Stimulated activated effector memory CD8-positive, alpha-beta T cell treated with anti-CD3 and anti-CD28 coated beads, Interleukin-12 subunit alpha, Interleukin-12 subunit beta, amount 100 ng/mL, for 72 hours (primary cell): Measurements from ENCODE around the gene BAHCC1.
A peak's percentile ranks its signal among the peaks of the same experiment; 100 is the strongest.

Experiments
- ATAC-seq: fragments of 150-1000 bp; cut with Tn5 transposase; 2 replicates; pipeline ENCODE4 v1.10.0; 2021
- DNase-seq, 2 donors: peaks; one replicate each; pipeline ENCODE4 v3.0.0; 2021 to 2022; ENCODE audit warnings: low spot score in 2 of 2
- H3K27ac Mint-ChIP-seq: one replicate; pipeline ENCODE4 v1.8.0; 2022; ENCODE audit warnings: mild to moderate bottlenecking, mixed read lengths
- H3K36me3 Mint-ChIP-seq: one replicate; pipeline ENCODE4 v1.8.0; 2022; ENCODE audit warnings: mild to moderate bottlenecking, mixed read lengths
- H3K4me1 Mint-ChIP-seq: one replicate; pipeline ENCODE4 v1.8.0; 2022; ENCODE audit warnings: mixed read lengths
- H3K4me3 Mint-ChIP-seq: one replicate; pipeline ENCODE4 v1.8.0; 2022; ENCODE audit warnings: mild to moderate bottlenecking, mixed read lengths
- H3K9me3 Mint-ChIP-seq: one replicate; pipeline ENCODE4 v1.8.0; 2022; ENCODE audit warnings: mixed read lengths

Gene BAHCC1

DNA sequence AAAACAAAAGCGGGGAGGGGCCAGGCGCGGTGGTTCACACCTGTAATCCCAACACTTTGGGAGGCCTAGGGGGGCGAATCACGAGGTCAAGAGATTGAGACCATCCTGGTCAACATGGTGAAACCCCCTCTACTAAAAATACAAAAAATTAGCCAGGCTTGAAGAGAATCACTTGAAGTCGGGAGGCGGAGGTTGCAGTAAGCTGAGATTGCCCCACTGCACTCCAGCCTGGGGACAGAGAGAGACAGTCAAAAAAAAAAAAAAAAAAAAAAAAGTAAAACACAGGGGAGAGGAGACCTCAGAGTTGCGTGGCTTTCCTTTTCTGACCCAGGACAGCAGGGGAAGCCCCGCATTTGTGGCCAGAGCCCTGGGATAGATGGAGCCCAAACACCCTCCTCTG lies 97.4 kb downstream of the BAHCC1 start:
- H3K4me1 Mint-ChIP-seq = peaks cover 13% of the 10 kb centered on the region
- H3K4me3 Mint-ChIP-seq = no peak overlapping the region
- peaks cover 6% of the 10 kb centered on the region for H3K36me3 Mint-ChIP-seq

DNA sequence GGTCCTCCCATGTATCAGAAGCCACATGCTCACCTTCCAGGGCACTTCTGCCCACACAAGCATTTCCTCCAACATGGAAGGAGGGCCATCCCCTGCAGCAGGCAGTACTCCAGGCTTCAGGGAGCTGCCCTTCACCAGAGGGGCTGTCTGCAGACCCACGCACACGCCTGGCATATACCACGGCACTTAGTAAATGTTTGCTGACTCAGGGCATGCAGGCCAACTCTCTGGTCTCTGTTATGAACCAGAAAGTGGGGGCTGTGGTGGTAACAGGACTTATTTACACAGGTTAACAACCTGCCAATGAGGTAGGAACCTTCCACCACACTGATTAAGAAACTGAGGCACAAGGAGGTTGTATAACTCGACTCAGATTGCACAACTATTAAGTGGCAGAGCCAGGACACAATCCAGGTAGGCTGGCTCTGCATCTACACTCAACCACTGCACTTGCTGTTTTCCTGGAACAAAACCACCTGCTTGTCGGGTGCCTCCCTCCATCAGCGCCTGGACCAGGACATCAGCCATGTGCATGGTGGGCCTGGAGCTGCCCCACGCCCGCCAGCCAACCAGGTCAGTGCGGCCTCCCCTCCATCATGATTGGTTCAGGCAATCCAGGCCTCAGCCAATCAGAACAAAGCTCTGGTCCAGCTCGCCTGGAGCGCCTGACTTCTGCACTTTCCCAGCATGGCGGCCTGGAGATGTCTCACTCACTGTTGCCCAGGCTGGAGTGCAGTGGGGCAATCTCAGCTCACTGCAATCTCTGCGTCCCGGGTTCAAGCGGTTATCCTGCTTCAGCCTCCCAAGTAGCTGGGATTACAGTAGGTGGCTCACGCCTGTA lies 98.2 kb downstream of the BAHCC1 start:
- Mint-ChIP-seq H3K9me3 (no peaks in the 10 kb centered on the region), H3K36me3 (peaks cover 6% of the 10 kb centered on the region), H3K4me3 (no peak overlapping the region), H3K4me1 (peaks cover 13% of the 10 kb centered on the region), H3K27ac (no peak overlapping the region)
- no peak for ATAC-seq
- DNase-seq = no peak

More for the DNA sequence above, 97.4 kb downstream of the BAHCC1 start:
- DNase-seq (no peak), ATAC-seq (no peak)
- Mint-ChIP-seq H3K27ac (no peak overlapping the region), H3K9me3 (no peaks in the 10 kb centered on the region)

DNA sequence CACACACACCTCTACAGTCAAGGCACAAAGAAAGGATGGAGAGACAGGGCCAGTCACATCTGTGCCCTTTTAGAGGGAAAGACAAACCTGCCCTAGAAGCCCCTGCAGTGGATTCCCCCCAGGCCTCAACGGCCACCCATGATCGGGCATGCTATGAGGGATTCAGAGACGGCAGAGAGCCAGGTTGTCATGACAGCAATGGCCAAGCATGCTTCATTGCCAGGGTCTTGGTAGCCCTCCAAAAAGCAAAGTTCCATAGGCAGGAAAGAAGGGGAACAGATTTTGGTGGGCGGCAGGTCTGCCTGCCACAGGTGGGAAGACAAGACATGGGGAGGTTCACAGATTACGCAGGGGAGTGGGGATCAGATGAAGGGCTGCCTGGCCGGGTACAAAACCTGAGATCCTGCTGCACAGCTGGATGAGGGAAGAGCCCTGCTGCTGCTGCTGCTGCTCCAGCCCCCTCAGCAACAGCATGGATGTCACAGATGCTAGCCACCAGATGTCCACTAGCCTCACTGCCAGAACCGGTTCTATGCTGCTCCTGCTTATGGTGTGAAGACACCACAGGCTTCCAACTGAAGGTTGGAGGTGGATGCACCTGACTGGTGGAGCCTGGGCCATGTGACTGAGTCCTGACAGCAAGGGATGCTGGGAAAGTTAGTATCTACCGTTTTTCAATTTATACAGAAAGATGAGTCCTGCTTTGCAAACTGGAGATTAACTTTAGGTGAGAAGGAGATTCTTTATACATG lies 99.5 kb downstream of the BAHCC1 start:
- Mint-ChIP-seq H3K4me3 (no peak overlapping the region), H3K9me3 (no peaks in the 10 kb centered on the region), H3K36me3 (no peaks in the 10 kb centered on the region), H3K4me1 (peaks cover 8% of the 10 kb centered on the region), H3K27ac (no peak overlapping the region)
- ATAC-seq (peak; percentile 51), DNase-seq (no peak)

DNA sequence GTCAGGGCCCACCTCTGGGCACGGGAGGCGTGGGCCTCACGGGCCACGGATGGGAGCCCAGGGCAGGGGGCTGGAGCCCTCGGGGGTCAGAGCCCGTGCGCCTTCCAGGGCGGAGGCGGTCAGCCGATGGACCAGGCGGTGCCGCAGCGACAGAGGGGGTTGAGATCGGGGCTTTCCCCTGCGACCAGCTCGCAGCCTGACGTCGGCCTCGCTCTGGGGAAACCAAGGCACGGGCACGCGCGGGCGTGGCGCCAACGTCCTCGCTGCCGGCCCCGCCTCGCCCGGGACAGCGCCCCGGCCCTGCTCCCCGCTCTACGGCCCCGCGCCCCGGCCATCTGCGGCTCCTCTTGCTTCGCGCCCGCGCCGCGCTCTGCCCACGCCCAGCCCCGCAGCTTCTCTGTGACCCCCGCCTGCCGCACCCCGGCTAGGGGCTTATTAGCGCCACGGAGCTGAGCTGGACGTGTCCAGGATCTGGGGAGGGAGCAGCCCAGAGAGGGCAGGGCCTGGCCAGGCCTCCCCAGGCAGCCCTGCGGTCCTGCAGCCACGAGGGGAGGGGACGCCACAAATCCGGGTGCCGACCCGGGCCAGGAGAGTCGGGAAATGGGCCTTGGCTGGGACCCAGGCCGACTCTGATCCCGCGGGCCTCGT lies 103.8 kb downstream of the BAHCC1 start:
- ATAC-seq (no peak), DNase-seq (no peak)
- H3K4me1 Mint-ChIP-seq = peaks cover 6% of the 10 kb centered on the region
- no peaks in the 10 kb centered on the region for H3K36me3 Mint-ChIP-seq
- no peaks in the 10 kb centered on the region for H3K9me3 Mint-ChIP-seq
- H3K27ac Mint-ChIP-seq = no peak overlapping the region
- no peak overlapping the region for H3K4me3 Mint-ChIP-seq

DNA sequence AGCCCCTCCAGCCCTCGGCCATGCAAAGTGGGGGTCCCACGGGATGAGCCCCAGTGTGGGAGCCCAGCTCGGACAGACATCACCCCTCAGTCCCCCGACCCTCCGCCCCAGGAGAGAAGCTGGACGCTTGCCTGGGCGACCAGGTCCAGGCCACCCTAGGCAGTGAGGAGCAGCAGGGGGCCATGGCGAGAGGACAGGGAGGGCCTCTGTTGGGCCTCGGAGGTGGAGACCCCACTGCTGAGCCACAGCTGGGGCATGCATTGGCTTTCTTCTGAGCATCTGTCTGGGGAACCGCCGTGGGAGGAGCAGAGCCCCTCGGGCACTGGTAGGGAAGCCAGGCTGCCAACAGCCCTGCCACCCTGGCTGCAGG lies 104.3 kb downstream of the BAHCC1 start:
- Mint-ChIP-seq H3K4me3 (no peak overlapping the region), H3K27ac (no peak overlapping the region), H3K9me3 (no peaks in the 10 kb centered on the region), H3K36me3 (no peaks in the 10 kb centered on the region), H3K4me1 (peaks cover 4% of the 10 kb centered on the region)
- ATAC-seq = peak; percentile 21
- DNase-seq = no peak

DNA sequence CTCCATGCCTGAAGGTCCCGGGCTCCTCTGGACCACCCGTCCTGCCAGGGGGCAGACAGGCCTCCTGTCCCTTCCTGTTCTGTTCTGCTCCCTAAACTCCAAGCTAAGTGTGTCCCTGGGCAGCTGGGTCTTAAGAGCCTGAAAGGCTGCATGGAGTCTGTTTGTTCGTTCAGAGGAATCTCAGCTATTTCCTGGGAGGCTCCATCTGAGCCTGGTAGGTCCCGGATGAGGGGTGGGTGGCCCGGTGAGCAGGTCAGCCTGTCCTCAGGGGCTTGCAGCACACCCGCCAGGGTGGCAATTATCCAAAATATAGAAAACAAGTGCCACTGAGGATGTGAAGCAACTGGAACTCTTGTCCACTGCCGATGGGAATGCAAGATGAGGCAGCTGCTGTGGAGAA lies 104.8 kb downstream of the BAHCC1 start:
- H3K4me3 Mint-ChIP-seq = no peak overlapping the region
- H3K27ac Mint-ChIP-seq = no peak overlapping the region
- DNase-seq (no peak), ATAC-seq (no peak)
- H3K9me3 Mint-ChIP-seq = no peaks in the 10 kb centered on the region
- H3K4me1 Mint-ChIP-seq = no peaks in the 10 kb centered on the region
- no peaks in the 10 kb centered on the region for H3K36me3 Mint-ChIP-seq

DNA sequence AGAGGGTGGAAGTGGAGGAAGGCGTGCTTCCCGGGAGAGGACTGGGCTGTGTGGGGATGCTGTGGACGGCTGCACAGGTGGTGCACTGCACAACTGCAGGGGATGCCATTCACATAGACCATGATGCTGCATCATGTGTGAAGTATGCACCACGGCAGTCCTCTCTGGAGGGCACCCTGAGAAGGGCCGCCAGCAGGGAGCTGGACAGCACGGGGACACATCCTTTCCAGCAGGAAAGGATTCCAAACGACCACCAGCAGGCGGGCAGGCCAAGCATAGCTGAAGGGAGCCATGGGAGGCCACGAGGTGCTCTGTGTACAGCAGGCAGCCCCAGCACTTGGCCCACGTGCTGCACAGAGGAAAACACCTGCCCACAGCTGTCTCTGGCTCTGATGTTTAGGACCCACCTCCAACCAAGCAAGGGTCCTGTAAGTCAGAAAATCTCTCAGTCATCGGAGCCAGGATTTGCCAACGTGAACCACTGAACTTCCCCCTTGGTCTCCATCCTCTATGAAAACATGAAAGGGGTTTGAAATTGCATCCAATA lies 107.3 kb downstream of the BAHCC1 start:
- no peaks in the 10 kb centered on the region for H3K9me3 Mint-ChIP-seq
- ATAC-seq (peak; percentile 44), DNase-seq (no peak)
- no peak overlapping the region for H3K27ac Mint-ChIP-seq
- no peak overlapping the region for H3K4me3 Mint-ChIP-seq
- H3K4me1 Mint-ChIP-seq = peaks cover 2% of the 10 kb centered on the region
- H3K36me3 Mint-ChIP-seq = peaks cover 3% of the 10 kb centered on the region

DNA sequence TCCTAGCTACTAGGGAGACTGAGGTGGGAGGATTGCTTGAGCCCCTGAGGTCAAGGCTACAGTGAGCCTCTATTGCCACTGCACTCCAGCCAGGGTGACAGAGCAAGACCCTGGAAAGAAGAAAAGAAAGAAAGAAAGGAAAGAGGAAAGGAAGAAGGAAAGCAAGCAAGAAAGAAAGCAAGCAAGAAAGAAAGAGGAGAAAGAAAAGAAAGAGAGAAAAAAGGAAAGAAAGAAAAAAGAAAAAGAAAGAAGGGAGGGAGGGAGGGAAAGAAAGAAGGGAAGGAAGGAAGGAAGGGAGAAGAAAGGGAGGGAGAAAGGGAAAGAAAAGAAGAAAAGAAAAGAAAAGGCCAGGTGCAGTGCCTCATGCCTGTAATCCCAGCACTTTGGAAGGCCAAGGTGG lies 108.4 kb downstream of the BAHCC1 start:
- ATAC-seq (no peak), DNase-seq (no peak)
- no peaks in the 10 kb centered on the region for H3K9me3 Mint-ChIP-seq
- H3K4me1 Mint-ChIP-seq = peaks cover 6% of the 10 kb centered on the region
- peaks cover 13% of the 10 kb centered on the region for H3K36me3 Mint-ChIP-seq
- no peak overlapping the region for H3K4me3 Mint-ChIP-seq
- H3K27ac Mint-ChIP-seq = no peak overlapping the region

DNA sequence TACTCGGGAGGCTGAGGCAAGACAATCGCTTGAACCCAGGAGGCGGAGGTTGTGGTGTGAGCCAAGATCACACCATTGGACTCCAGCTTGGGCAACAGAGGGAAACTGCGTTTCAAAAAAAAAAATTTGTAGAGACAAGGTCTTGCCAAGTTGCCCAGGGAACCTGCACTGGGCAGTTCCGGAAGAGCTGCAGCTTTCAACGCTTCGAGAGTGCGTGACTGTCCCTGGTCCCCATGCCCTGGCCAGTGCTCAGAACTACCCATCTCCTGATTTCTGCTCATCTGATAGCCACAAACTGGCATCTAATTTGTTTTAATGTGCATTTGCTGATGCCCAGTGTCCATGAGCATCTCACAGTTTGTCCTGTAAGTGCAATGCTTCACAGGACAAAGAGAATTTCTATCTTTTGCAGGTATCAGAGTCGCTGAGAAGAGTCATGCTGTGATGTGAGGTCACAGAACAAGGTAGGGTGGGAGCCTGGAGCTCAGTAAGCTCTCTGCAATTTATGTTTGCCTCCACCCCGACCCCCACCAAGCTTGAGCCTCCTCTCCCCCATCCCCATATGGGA lies 113.5 kb downstream of the BAHCC1 start:
- peak overlapping the region; percentile 98 for H3K4me3 Mint-ChIP-seq
- H3K4me1 Mint-ChIP-seq = peaks cover 33% of the 10 kb centered on the region
- no peaks in the 10 kb centered on the region for H3K9me3 Mint-ChIP-seq
- peak overlapping the region; percentile 99 for H3K27ac Mint-ChIP-seq
- peak in 1 of 2 donors; percentile 52 for DNase-seq
- peaks cover 60% of the 10 kb centered on the region for H3K36me3 Mint-ChIP-seq
- ATAC-seq = no peak

DNA sequence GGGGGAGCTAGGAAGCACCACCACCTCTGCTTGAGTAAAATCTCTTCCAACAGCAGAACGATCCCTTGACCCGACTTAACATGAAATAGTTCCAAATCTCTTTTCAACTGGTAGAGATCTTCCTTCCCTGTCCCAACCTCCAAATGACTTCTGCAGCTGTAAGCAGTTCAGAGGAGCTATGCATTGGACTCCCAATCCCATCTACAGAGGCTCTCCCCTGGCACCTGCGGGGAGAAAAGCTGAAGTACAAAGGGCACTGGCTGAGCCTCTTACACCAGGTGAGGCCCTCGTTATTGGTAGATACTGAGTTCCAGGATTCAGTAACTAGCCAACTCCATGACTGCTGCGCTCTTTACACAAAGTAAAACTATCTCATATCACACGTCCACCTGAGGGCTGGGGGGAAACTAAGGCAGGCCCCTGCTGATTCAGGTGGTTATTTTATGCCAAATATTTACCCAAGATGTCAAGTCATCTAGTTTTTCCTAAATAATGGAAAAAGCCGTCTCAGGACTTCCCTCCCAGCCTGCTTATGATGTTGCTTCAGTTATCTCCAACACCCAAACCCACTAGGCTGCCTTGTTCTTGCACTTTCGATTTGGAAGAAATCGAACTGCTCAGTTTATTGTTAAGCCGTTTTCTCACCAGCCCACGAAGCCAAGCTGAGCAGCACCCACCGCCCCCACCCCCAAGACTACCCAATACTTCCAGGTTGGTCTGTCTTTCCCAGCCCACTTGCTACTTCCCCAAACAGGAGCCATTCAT lies 114.1 kb downstream of the BAHCC1 start:
- Mint-ChIP-seq H3K4me1 (peaks cover 33% of the 10 kb centered on the region), H3K9me3 (no peaks in the 10 kb centered on the region), H3K27ac (peak overlapping the region; percentile 99), H3K36me3 (peaks cover 60% of the 10 kb centered on the region), H3K4me3 (peak overlapping the region; percentile 98)
- ATAC-seq (no peak), DNase-seq (peak in 1 of 2 donors; percentile 62)

DNA sequence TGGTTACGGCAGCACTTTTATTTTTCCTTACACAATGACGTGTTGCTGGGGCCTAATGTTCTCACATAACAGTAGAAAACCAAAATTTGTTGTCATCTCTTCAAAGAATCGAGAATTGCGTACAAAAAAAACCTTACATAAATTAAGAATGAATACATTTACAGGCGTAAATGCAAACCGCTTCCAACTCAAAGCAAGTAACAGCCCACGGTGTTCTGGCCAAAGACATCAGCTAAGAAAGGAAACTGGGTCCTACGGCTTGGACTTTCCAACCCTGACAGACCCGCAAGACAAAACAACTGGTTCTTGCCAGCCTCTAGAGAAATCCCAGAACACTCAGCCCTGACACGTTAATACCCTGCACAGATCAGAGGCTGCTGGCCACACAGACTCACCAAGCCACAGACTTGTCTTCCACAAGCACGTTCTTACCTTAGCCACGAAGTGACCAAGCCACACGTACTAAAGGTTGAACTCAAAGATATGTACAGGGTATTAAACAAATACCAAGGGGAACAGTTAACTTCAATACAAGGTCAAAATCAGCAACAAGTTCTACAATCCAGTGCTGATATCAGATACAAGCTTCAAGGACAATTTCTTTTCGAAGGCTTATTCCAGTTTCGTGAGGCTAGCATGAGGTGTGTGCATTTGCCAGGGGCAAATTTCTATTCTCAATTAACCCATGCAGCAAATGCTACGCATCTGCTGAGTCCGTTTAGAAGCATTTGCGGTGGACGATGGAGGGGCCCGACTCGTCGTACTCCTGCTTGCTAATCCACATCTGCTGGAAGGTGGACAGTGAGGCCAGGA lies 114.9 kb downstream of the BAHCC1 start:
- Mint-ChIP-seq H3K4me1 (peaks cover 33% of the 10 kb centered on the region), H3K36me3 (peaks cover 60% of the 10 kb centered on the region), H3K4me3 (peak overlapping the region; percentile 98), H3K9me3 (no peaks in the 10 kb centered on the region), H3K27ac (peak overlapping the region; percentile 99)
- ATAC-seq (no peak), DNase-seq (peak in 1 of 2 donors; percentile 56)

DNA sequence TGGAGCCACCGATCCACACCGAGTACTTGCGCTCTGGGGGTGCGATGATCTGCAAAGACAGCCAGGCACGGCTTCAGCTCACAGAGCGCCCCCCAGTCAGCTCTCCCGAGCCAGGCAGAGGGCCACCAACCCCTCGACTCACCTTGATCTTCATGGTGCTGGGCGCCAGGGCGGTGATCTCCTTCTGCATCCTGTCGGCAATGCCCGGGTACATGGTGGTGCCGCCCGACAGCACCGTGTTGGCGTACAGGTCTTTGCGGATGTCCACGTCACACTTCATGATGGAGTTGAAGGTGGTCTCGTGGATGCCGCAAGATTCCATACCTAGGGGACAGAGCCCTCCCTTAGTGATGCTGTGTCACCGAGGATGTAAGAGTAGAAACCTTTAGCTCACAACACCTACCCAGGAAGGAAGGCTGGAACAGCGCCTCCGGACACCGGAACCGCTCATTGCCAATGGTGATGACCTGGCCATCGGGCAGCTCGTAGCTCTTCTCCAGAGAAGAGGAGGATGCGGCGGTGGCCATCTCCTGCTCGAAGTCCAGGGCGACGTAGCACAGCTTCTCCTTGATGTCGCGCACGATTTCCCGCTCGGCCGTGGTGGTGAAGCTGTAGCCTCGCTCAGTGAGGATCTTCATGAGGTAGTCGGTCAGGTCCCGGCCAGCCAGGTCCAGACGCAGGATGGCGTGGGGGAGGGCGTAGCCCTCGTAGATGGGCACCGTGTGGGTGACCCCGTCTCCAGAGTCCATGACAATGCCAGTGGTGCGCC lies 115.7 kb downstream of the BAHCC1 start:
- peak overlapping the region; percentile 98 for H3K4me3 Mint-ChIP-seq
- DNase-seq (peak in 1 of 2 donors; percentile 72), ATAC-seq (no peak)
- H3K9me3 Mint-ChIP-seq = no peaks in the 10 kb centered on the region
- peaks cover 60% of the 10 kb centered on the region for H3K36me3 Mint-ChIP-seq
- peak overlapping the region; percentile 99 for H3K27ac Mint-ChIP-seq
- peaks cover 33% of the 10 kb centered on the region for H3K4me1 Mint-ChIP-seq

DNA sequence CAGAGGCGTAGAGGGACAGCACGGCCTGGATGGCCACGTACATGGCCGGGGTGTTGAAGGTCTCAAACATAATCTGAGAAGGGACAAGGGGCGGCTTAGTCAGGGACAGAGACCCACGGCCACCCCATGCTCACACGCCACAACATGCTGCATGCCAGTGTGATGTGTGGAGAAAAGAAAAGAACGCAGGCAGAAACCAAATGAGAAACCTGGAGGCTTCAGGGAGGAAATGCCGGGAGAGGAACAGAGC lies 116.2 kb downstream of the BAHCC1 start:
- Mint-ChIP-seq H3K36me3 (peaks cover 60% of the 10 kb centered on the region), H3K9me3 (no peaks in the 10 kb centered on the region), H3K4me1 (peaks cover 36% of the 10 kb centered on the region), H3K4me3 (peak overlapping the region; percentile 98), H3K27ac (peak overlapping the region; percentile 99)
- DNase-seq (no peak), ATAC-seq (no peak)
